Keratinocyte (primary cell): ENCODE results near the gene GSTT4. TPM values are rescaled to one million over a fixed set of nuclear protein-coding genes. Genes with fewer than 3 reads are reported as not detected.
"Not testable (repeated sequence)": the region's sequence is repeated elsewhere in the genome, so short reads cannot be mapped to it uniquely, and the experiment has no call there.

Experiments
- DNase-seq: peaks from one replicate; pipeline ENCODE4 v3.0.0-alpha.2; 2011; ENCODE audit warnings: low read depth, missing footprints, low spot score
- FAIRE-seq: peaks from 2 replicates; lab custom pipeline; 2011; peaks lifted over from hg19 to GRCh38; lab: Jason Lieb, UNC
- H2AFZ ChIP-seq: 2 replicates; pipeline ENCODE4 v1.6.0; 2012; ENCODE audit warnings: low read length, control low read depth, inconsistent platforms; ENCODE audit not compliant: control insufficient read depth
- H3K27ac ChIP-seq: 2 replicates; pipeline ENCODE4 v1.5.1; 2011; ENCODE audit warnings: low read length; ENCODE audit not compliant: control insufficient read depth, insufficient read depth
- H3K27me3 ChIP-seq: 3 replicates; pipeline ENCODE4 v1.6.0; 2011; ENCODE audit warnings: low read length; ENCODE audit not compliant: control insufficient read depth, insufficient read depth; ENCODE audit errors: extremely low read depth
- H3K36me3 ChIP-seq, 2 experiments: 2 replicates in 1 of 2; 3 replicates in 1 of 2; pipeline ENCODE4 v1.5.1; 2011; ENCODE audit warnings: low read length in 2 of 2, mild to moderate bottlenecking in 1 of 2; ENCODE audit not compliant: control insufficient read depth in 2 of 2, insufficient read depth in 2 of 2; ENCODE audit errors: extremely low read depth in 1 of 2
- H3K4me1 ChIP-seq: 3 replicates; pipeline ENCODE4 v1.5.1; 2011; ENCODE audit warnings: low read length; ENCODE audit not compliant: control insufficient read depth, insufficient read depth; ENCODE audit errors: extremely low read depth
- H3K4me2 ChIP-seq: 3 replicates; pipeline ENCODE4 v1.6.0; 2011; ENCODE audit warnings: low read depth, low read length; ENCODE audit not compliant: control insufficient read depth, insufficient read depth; ENCODE audit errors: extremely low read depth
- H3K4me3 ChIP-seq, 3 experiments: fragments of 200-600 bp in 1 of 3; sonication (generic) in 1 of 3; 2 replicates in 2 of 3; 3 replicates in 1 of 3; pipeline ENCODE4 v1.5.1; 2011 to 2016; ENCODE audit warnings: low read length in 3 of 3, mild to moderate bottlenecking in 3 of 3, control low read depth in 2 of 3, inconsistent platforms in 1 of 3, low read depth in 1 of 3, mixed read lengths in 1 of 3, mixed run types in 1 of 3, moderate library complexity in 1 of 3; ENCODE audit not compliant: control insufficient read depth in 2 of 3, insufficient read depth in 2 of 3; ENCODE audit errors: extremely low read depth in 1 of 3
- H3K79me2 ChIP-seq: 2 replicates; pipeline ENCODE4 v1.6.0; 2012; ENCODE audit warnings: low read length; ENCODE audit not compliant: control insufficient read depth, insufficient read depth
- H3K9ac ChIP-seq: 3 replicates; pipeline ENCODE4 v1.6.0; 2011; ENCODE audit warnings: low read length; ENCODE audit not compliant: control insufficient read depth, insufficient read depth; ENCODE audit errors: extremely low read depth
- H3K9me1 ChIP-seq: 3 replicates; pipeline ENCODE4 v1.6.0; 2011; ENCODE audit warnings: low read length; ENCODE audit not compliant: control insufficient read depth, insufficient read depth; ENCODE audit errors: extremely low read depth
- H3K9me3 ChIP-seq: 2 replicates; pipeline ENCODE4 v1.5.1; 2012; ENCODE audit warnings: low read depth, low read length; ENCODE audit not compliant: control insufficient read depth
- H4K20me1 ChIP-seq: 3 replicates; pipeline ENCODE4 v1.6.0; 2011; ENCODE audit warnings: low read length; ENCODE audit not compliant: control insufficient read depth, insufficient read depth; ENCODE audit errors: extremely low read depth
- dilution Hi-C: fragments of 300-500 bp; cut with MboI; formaldehyde crosslinking; loops from one replicate; pipeline ENCODE4 v1.7.0; 2020; ENCODE audit warnings: low sequenced_read_pairs; ENCODE audit not compliant: extremely low pct_ligation_motif_present
- polyA plus RNA-seq, 5 experiments: library from polyadenylated mRNA; depleted of rRNA in 3 of 5; stranded (reverse) in 3 of 5; stranded (forward) in 1 of 5; unstranded in 1 of 5; fragments of >200 nt; gene quantifications; 1 replicate in 1 of 5; 2 replicates in 3 of 5; 3 replicates in 1 of 5; pipeline versions ENCODE4 v1.2.1 to v1.2.3, GENCODE V29; 2011 to 2012; ENCODE audit warnings: missing spikeins in 2 of 5, low read depth in 1 of 5, low replicate concordance in 1 of 5

Gene GSTT4
- polyA plus RNA-seq, 1 donor (not counting 4 experiments of a cell fraction or from before 2014, with no cell fraction given), result not detected

DNA sequence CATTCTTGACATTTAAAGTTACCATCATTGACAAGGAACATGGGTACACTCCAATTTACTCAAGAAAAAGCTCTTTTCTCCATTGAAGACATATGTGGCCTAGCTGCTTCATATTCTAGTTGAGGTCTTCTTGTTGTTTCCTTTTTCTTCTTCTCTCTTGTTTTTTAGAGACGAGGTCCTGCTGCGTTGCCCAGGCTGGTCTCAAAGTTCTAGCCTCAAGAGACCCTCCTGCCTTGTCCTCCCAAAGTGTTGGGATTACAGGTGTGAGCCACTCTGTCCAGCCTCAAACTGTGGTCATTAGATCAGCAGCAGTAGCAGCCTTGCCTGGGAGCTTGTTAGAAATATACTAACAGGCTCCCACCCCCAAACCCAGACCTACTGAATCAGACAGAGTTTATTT lies 12.2 kb downstream of the GSTT4 start:
- dilution Hi-C loops, H3K27me3 ChIP-seq, H4K20me1 ChIP-seq, FAIRE-seq, H3K4me2 ChIP-seq, DNase-seq, H2AFZ ChIP-seq, H3K36me3 ChIP-seq, H3K4me1 ChIP-seq, H3K27ac ChIP-seq, H3K79me2 ChIP-seq, H3K9me3 ChIP-seq, H3K4me3 ChIP-seq, H3K9me1 ChIP-seq, H3K9ac ChIP-seq: not testable (repeated sequence)

DNA sequence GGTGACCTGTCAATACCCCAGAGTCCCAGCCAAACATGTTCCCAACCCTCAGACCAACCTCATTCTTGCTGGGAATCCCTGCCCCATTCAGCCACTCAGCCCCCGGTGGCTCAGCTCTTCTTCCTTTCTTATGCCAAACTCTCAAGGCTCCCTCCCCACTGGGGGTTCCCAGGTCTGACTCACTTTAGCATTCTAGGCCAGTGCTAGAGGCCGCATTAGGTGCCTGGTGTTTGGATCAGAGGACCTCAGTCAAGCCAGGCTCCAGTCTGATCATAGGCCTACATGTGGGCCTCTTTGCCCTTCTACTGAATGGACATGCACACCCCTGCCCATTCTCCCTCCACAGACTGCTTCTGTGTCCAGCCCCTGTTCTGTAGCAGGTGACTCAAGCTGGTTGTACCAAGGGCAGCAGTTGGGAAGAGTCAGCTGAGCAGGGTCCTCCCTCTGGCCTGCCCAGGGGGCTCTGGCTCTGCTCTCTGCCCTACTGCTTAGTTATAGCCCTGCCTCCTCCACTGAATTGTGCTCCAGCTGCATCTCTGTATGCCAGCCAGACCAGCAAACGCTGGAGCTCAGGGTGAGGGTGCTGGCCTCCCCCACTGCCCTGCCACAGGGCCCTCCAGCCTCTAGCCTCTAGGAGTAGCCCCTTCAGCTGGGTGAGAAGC lies 15.5 kb downstream of the GSTT4 start:
- H3K36me3 ChIP-seq, H3K79me2 ChIP-seq, H4K20me1 ChIP-seq, H3K9ac ChIP-seq, FAIRE-seq, DNase-seq, dilution Hi-C loops, H3K4me2 ChIP-seq, H3K27me3 ChIP-seq, H3K9me3 ChIP-seq, H3K4me1 ChIP-seq, H3K4me3 ChIP-seq, H3K27ac ChIP-seq, H2AFZ ChIP-seq, H3K9me1 ChIP-seq: not testable (repeated sequence)

DNA sequence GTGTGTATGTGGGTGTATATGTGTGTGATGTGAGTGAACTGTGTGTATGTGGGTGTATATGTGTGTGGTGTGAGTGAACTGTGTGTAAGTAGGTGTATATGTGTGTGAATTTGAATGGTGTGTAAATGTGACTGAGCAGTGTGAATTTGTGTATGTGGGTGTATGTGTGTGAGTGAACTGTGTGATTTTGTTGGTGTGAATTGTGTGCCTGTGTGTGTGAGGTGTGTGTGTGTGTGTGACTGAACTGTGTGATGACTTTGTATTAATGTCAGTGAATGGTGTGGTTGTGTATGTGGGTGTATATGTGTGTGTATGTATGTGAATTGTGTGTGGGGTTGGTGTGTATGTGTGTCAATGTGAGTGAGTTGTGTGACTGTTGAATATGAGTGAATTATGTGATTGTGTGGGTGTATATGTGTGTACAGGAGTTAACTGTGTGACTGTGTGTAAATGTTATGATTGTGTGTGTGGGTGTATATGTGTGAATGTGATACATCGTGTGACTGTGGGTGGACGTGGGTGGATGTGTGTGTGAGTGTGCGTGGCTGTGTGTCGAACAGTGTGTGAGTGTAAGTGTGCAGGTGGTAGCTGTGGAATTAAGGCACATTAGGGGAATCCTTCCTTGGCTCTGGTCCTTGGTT lies 18.6 kb downstream of the GSTT4 start:
- FAIRE-seq, H3K9ac ChIP-seq, H2AFZ ChIP-seq, H3K36me3 ChIP-seq, H3K79me2 ChIP-seq, H3K4me2 ChIP-seq, DNase-seq, dilution Hi-C loops, H4K20me1 ChIP-seq, H3K27me3 ChIP-seq, H3K9me3 ChIP-seq, H3K9me1 ChIP-seq, H3K27ac ChIP-seq, H3K4me1 ChIP-seq, H3K4me3 ChIP-seq: not testable (repeated sequence)

DNA sequence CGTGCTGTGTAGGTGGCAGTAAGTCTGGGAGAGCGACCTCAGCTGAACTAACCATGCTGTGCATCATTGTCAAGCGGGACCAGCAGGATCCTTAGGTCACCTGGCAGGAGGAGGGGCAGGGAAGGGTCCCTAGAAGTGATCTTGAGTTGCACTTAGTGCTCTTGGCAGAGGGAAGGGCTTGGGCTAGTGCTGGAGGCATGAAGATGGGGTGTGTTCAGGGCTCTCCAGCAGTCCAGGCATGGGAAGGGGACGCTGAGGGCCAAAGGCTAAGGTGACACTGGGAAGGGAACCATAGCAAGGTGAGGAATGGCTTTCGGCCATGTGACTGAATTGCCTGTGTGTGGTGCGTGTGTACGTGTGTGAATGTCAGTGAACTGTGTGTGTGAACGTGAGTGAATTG lies 19.2 kb downstream of the GSTT4 start:
- H3K4me3 ChIP-seq, H3K9me1 ChIP-seq, H3K9me3 ChIP-seq, H3K79me2 ChIP-seq, dilution Hi-C loops, H3K4me2 ChIP-seq, H3K27me3 ChIP-seq, H3K27ac ChIP-seq, FAIRE-seq, H4K20me1 ChIP-seq, H3K4me1 ChIP-seq, DNase-seq, H3K9ac ChIP-seq, H2AFZ ChIP-seq, H3K36me3 ChIP-seq: not testable (repeated sequence)
